Naive thymus-derived CD4-positive, alpha-beta T cell (primary cell): Measurements from ENCODE around the gene LTB4R. TPM values are rescaled to one million over a fixed set of nuclear protein-coding genes. Genes with fewer than 3 reads are reported as not detected.

Experiments
- ATAC-seq: fragments of 150-1000 bp; cut with Tn5 transposase; 2 replicates; pipeline ENCODE4 v1.10.0; 2021; ENCODE audit warnings: mild to moderate bottlenecking, moderate library complexity
- CTCF ChIA-PET: fragments of 350-600 bp; sonication (Branson Sonifier 250); formaldehyde crosslinking; loops from one replicate; lab custom pipeline; 2021; ENCODE audit warnings: antibody characterized with exemption; lab: Charles Lee
- POLR2A ChIA-PET: fragments of 350-600 bp; sonication (Branson Sonifier 250); formaldehyde crosslinking; loops from one replicate; lab custom pipeline; 2021; ENCODE audit warnings: antibody characterized with exemption, inconsistent platforms; lab: Charles Lee
- DNase-seq, 9 donors: peaks; one replicate each; pipeline versions ENCODE4 v3.0.0 to v3.0.0-alpha.2; 2020 to 2022; ENCODE audit warnings: mixed read lengths in 1 of 9
- H3K27ac ChIP-seq: one replicate; pipeline ENCODE4 v1.7.0; 2013; ENCODE audit warnings: mild to moderate bottlenecking, low read depth, low read length, moderate library complexity
- H3K27me3 ChIP-seq, 2 donors: one replicate each; pipeline ENCODE4 v1.7.0; 2013; ENCODE audit warnings: low read length in 2 of 2, mild to moderate bottlenecking in 2 of 2, moderate library complexity in 2 of 2; ENCODE audit not compliant: control insufficient read depth in 2 of 2, insufficient read depth in 2 of 2
- H3K36me3 ChIP-seq, 3 experiments: 1 replicate in 2 of 3; 2 replicates in 1 of 3; pipeline ENCODE4 v1.7.0; 2013; ENCODE audit warnings: low read length in 3 of 3, mild to moderate bottlenecking in 3 of 3, moderate library complexity in 1 of 3; ENCODE audit not compliant: insufficient read depth in 3 of 3, control insufficient read depth in 2 of 3
- H3K4me1 ChIP-seq, 2 donors: one replicate each; pipeline ENCODE4 v1.7.0; 2013; ENCODE audit warnings: low read length in 2 of 2, mild to moderate bottlenecking in 2 of 2, moderate library complexity in 1 of 2; ENCODE audit not compliant: control insufficient read depth in 2 of 2, insufficient read depth in 2 of 2
- H3K4me3 ChIP-seq: 2 replicates; pipeline ENCODE4 v1.7.0; 2013; ENCODE audit warnings: mild to moderate bottlenecking, low read length
- H3K9me3 ChIP-seq, 3 experiments: 1 replicate in 2 of 3; 2 replicates in 1 of 3; pipeline ENCODE4 v1.7.0; 2013; ENCODE audit warnings: low read length in 3 of 3; ENCODE audit not compliant: control insufficient read depth in 2 of 3
- H3K27ac Mint-ChIP-seq, 9 donors: one replicate each; pipeline ENCODE4 v1.8.0; 2020 to 2022; ENCODE audit warnings: mixed read lengths in 9 of 9, mild to moderate bottlenecking in 8 of 9, moderate library complexity in 5 of 9, inconsistent platforms in 2 of 9
- H3K27me3 Mint-ChIP-seq, 5 donors: one replicate each; pipeline ENCODE4 v1.8.0; 2021 to 2022; ENCODE audit warnings: mixed read lengths in 5 of 5, mild to moderate bottlenecking in 1 of 5
- H3K36me3 Mint-ChIP-seq, 5 donors: one replicate each; pipeline ENCODE4 v1.8.0; 2020 to 2022; ENCODE audit warnings: mixed read lengths in 5 of 5, mild to moderate bottlenecking in 3 of 5, inconsistent platforms in 1 of 5
- H3K4me1 Mint-ChIP-seq, 7 donors: one replicate each; pipeline ENCODE4 v1.8.0; 2020 to 2022; ENCODE audit warnings: mixed read lengths in 7 of 7, mild to moderate bottlenecking in 3 of 7, inconsistent platforms in 1 of 7
- H3K4me3 Mint-ChIP-seq, 10 donors: one replicate each; pipeline ENCODE4 v1.8.0; 2020 to 2022; ENCODE audit warnings: mild to moderate bottlenecking in 10 of 10, mixed read lengths in 10 of 10, moderate library complexity in 6 of 10, inconsistent platforms in 2 of 10
- H3K9me3 Mint-ChIP-seq, 11 donors: one replicate each; pipeline ENCODE4 v1.8.0; 2020 to 2022; ENCODE audit warnings: mixed read lengths in 11 of 11, mild to moderate bottlenecking in 4 of 11, inconsistent platforms in 1 of 11, moderate library complexity in 1 of 11
- intact Hi-C, 2 donors: fragments of 100-400 bp; cut with micrococcal nuclease; formaldehyde crosslinking; loops; one replicate each; pipeline ENCODE4 v1.15.1; 2023
- polyA plus RNA-seq, 2 donors: library from polyadenylated mRNA; unstranded; fragments of 300-500 nt; fragmentation: Illumina TruSeq; gene quantifications; one replicate each; pipeline ENCODE4 v1.2.3, GENCODE V29; 2021
- total RNA-seq, 6 experiments: library from RNA in 5 of 6; stranded (reverse) in 5 of 6; gene quantifications; 1 replicate in 5 of 6; 2 replicates in 1 of 6; pipeline ENCODE4 v1.2.3 and lab custom pipeline; 2021 to 2026

Gene LTB4R
- total and polyA plus RNA-seq, 7 experiments from 2014 or later = 9.1 to 28.8 (median 14.2) TPM

GRCh38 chr14:24286996-24287395 lies 24.3 kb upstream of the LTB4R start:
- peak overlapping the region in 1 of 9 donors; percentile 32 for H3K27ac Mint-ChIP-seq
- H3K27me3 Mint-ChIP-seq = peaks cover 0 to 2% (median 0%) of the 10 kb centered on the region in 5 donors
- peaks cover 0 to 20% (median 10%) of the 10 kb centered on the region in 5 donors for H3K36me3 Mint-ChIP-seq
- ChIA-PET POLR2A (no interaction called here), CTCF (interaction anchor here (1.2 kb wide), 1 partner anchor 44 kb away, joined by 5 read pairs; the partner anchor contains the start of gene TINF2)
- Histone ChIP-seq H3K9me3 (no peaks in the 10 kb centered on the region), H3K27me3 (no peaks in the 10 kb centered on the region), H3K36me3 (peaks cover 0 to 28% (median 5%) of the 10 kb centered on the region in 3 experiments), H3K27ac (no peak overlapping the region), H3K4me1 (no peaks in the 10 kb centered on the region), H3K4me3 (no peak overlapping the region)
- H3K9me3 Mint-ChIP-seq = no peaks in the 10 kb centered on the region
- H3K4me1 Mint-ChIP-seq = peaks cover 0 to 17% (median 3%) of the 10 kb centered on the region in 7 donors
- DNase-seq (no peak), ATAC-seq (no peak)
- no peak overlapping the region for H3K4me3 Mint-ChIP-seq
- intact Hi-C loops = no loop called here

GRCh38 chr14:24289649-24290280 lies 21.5 kb upstream of the LTB4R start:
- Mint-ChIP-seq H3K36me3 (peaks cover 0 to 28% (median 12%) of the 10 kb centered on the region in 5 donors), H3K4me1 (peaks cover 0 to 17% (median 3%) of the 10 kb centered on the region in 7 donors), H3K27me3 (peaks cover 0 to 2% (median 0%) of the 10 kb centered on the region in 5 donors), H3K27ac (peak overlapping the region in 1 of 9 donors; percentile 28), H3K9me3 (peaks cover 0 to 2% (median 0%) of the 10 kb centered on the region in 11 donors), H3K4me3 (no peak overlapping the region)
- peak; percentile 63 for ATAC-seq
- Histone ChIP-seq H3K27ac (no peak overlapping the region), H3K4me3 (no peak overlapping the region), H3K4me1 (no peaks in the 10 kb centered on the region), H3K36me3 (peaks cover 0 to 38% (median 5%) of the 10 kb centered on the region in 3 experiments), H3K9me3 (no peaks in the 10 kb centered on the region), H3K27me3 (no peaks in the 10 kb centered on the region)
- intact Hi-C loops = no loop called here
- ChIA-PET POLR2A (interaction anchor here (0.8 to 4.2 kb wide), 8 partner anchors 10 to 83 kb away, joined by 3 to 21 read pairs (median 4); partner anchors contain the start of genes DHRS1, NOP9, RABGGTA and TINF2), CTCF (interaction anchor here (0.6 to 2.1 kb wide), 8 partner anchors 10 to 46 kb away, joined by 3 to 8 read pairs (median 4); partner anchors contain the start of genes CIDEB, DHRS1, NOP9 and TINF2)
- DNase-seq = peak in 1 of 9 donors; percentile 62

DNA sequence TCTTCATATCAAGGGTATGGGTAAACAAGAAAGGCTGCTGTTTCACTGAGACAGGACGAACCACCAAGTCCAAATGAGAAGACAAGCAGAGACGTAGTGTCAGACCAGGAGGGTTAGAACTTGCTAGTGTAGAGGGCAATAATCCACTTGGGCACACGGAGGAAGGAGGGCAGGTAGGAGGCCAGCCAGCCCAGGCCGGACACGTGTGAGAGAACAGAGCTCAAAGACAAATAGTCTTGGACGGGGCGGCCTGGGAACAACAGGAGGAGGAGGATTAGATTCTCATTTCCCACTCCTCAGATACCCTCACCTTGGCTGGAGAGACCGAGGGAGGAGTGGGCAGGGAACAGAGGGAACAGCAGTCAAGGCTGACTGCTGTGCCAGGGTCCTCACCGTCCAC lies 20.6 kb upstream of the LTB4R start:
- H3K4me1 ChIP-seq = no peaks in the 10 kb centered on the region
- H3K27me3 ChIP-seq = no peaks in the 10 kb centered on the region
- peaks cover 0 to 2% (median 0%) of the 10 kb centered on the region in 11 donors for H3K9me3 Mint-ChIP-seq
- H3K9me3 ChIP-seq = no peaks in the 10 kb centered on the region
- peak overlapping the region in 3 of 9 donors; percentile 4 to 59 (median 33) for H3K27ac Mint-ChIP-seq
- H3K36me3 Mint-ChIP-seq = peaks cover 0 to 35% (median 17%) of the 10 kb centered on the region in 5 donors
- H3K4me3 ChIP-seq = no peak overlapping the region
- peaks cover 9 to 42% (median 9%) of the 10 kb centered on the region in 3 experiments for H3K36me3 ChIP-seq
- ChIA-PET POLR2A (interaction anchor here (0.7 to 4.2 kb wide), 7 partner anchors 9 to 105 kb away, joined by 3 to 21 read pairs (median 4); partner anchors contain the start of genes DHRS1, NOP9, RABGGTA and TINF2), CTCF (interaction anchor here (1.1 to 2.1 kb wide), 3 partner anchors 17 to 47 kb away, joined by 3 to 8 read pairs (median 7); partner anchors contain the start of genes CIDEB and TINF2)
- ATAC-seq (no peak), DNase-seq (no peak)
- H3K27me3 Mint-ChIP-seq = peaks cover 0 to 2% (median 0%) of the 10 kb centered on the region in 5 donors
- intact Hi-C loops = no loop called here
- no peak overlapping the region for H3K27ac ChIP-seq
- H3K4me3 Mint-ChIP-seq = no peak overlapping the region
- H3K4me1 Mint-ChIP-seq = peaks cover under 1 to 19% (median 5%) of the 10 kb centered on the region in 7 donors

DNA sequence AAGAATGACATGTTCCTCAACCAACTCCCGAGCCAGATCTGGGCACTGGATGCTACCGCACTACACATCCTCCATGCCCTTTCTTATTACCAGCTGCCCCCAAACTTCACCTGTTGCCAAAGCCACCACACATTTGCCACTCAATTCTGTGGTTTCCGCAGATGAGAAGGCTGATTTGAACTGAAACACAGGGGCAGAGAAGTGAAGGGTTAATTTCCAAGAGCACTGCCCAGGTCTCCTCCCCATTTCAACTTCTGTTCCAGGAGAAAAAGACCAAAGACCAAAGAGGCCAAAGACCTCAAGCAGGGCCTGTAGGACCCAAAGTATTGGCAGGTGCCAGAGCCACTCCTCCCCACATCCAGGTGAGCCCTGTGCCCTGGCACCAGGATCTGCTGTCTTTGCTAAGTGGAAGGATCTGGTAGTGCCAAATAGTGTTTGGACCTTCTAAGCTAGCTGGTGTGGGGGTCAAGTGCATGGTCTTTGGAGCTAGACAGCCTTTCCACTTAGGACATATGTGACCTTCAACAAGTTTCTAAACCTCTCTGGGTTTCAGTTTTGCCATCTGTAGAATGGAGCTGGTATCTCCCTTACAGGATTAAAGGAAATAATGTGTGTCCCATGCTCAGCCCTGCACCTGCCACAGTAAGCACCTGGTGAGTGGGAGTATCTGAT lies 19.7 kb upstream of the LTB4R start:
- Mint-ChIP-seq H3K36me3 (peaks cover 0 to 40% (median 23%) of the 10 kb centered on the region in 5 donors), H3K9me3 (peaks cover 0 to 2% (median 0%) of the 10 kb centered on the region in 11 donors), H3K4me3 (no peak overlapping the region), H3K27ac (no peak overlapping the region), H3K27me3 (no peaks in the 10 kb centered on the region), H3K4me1 (peaks cover 7 to 27% (median 11%) of the 10 kb centered on the region in 7 donors)
- no peaks in the 10 kb centered on the region for H3K9me3 ChIP-seq
- H3K27me3 ChIP-seq = no peaks in the 10 kb centered on the region
- ATAC-seq (no peak), DNase-seq (no peak)
- no peak overlapping the region for H3K4me3 ChIP-seq
- CTCF ChIA-PET = interaction anchor here (0.6 to 2.1 kb wide), 3 partner anchors 48 to 244 kb away, joined by 3 to 13 read pairs (median 8); partner anchors contain the start of gene TINF2
- POLR2A ChIA-PET = interaction anchor here (0.6 to 4.2 kb wide), 4 partner anchors 8 to 258 kb away, joined by 3 to 21 read pairs (median 6); partner anchors contain the start of genes DHRS1, NOP9 and TINF2
- peaks cover 0 to under 1% of the 10 kb centered on the region in 2 donors for H3K4me1 ChIP-seq
- H3K27ac ChIP-seq = no peak overlapping the region
- intact Hi-C loops = no loop called here
- H3K36me3 ChIP-seq = peaks cover 13 to 49% (median 14%) of the 10 kb centered on the region in 3 experiments

DNA sequence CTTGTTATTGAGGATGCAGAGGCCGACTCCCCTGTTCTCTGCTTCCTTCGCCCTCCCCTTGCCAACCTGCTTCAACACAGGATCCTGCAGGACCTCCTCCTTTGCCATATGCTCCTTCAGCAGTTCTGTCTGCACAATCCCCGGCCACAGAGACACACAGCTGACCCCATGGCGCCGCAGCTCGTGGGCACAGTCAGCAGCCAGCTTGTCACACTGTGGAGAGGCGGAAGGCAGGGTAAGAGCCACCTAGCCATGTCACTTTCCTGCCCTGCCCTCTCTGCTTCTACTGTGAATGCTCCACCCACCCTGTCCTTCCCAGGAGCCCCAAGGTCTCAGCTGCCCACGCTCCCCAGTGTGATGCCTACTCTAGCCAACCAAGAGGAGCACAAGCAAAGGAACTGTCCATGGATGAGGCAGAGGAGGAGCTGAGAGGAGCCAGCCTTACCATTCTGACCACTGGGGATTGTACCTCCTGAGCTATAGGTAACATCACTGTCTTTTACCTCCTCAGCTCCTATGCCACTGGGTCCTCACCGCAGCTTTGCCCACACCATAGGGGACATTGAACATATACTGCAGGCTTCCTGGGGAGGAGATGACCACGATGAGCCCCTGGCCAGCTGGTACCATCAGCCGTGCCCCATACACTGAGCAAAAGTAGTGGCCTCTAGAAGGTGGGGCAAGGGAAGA lies 19.0 kb upstream of the LTB4R start:
- Mint-ChIP-seq H3K27ac (peak overlapping the region in 1 of 9 donors; percentile 82), H3K27me3 (no peaks in the 10 kb centered on the region), H3K4me3 (no peak overlapping the region), H3K9me3 (peaks cover 0 to 2% (median 0%) of the 10 kb centered on the region in 11 donors), H3K4me1 (peaks cover 13 to 34% (median 18%) of the 10 kb centered on the region in 7 donors), H3K36me3 (peaks cover 0 to 40% (median 23%) of the 10 kb centered on the region in 5 donors)
- ATAC-seq (no peak), DNase-seq (no peak)
- no peaks in the 10 kb centered on the region for H3K27me3 ChIP-seq
- no peak overlapping the region for H3K27ac ChIP-seq
- no peak overlapping the region for H3K4me3 ChIP-seq
- ChIA-PET CTCF (interaction anchor here (0.6 to 1.8 kb wide), 4 partner anchors 15 to 245 kb away, joined by 3 to 13 read pairs (median 4); partner anchors contain the start of gene TINF2), POLR2A (interaction anchor here (0.6 to 4.2 kb wide), 5 partner anchors 11 to 824 kb away, joined by 3 to 21 read pairs (median 5); partner anchors contain the start of genes LTB4R and TINF2)
- intact Hi-C loops = no loop called here
- H3K4me1 ChIP-seq = peaks cover 0 to 8% of the 10 kb centered on the region in 2 donors
- H3K36me3 ChIP-seq = peaks cover 13 to 49% (median 14%) of the 10 kb centered on the region in 3 experiments
- no peaks in the 10 kb centered on the region for H3K9me3 ChIP-seq
